ENCODE measurements around the gene MMAA.
"Not testable (repeated sequence)": the region's sequence is repeated elsewhere in the genome, so short reads cannot be mapped to it uniquely, and the experiment has no call there.

The MMAA gene

DNA sequence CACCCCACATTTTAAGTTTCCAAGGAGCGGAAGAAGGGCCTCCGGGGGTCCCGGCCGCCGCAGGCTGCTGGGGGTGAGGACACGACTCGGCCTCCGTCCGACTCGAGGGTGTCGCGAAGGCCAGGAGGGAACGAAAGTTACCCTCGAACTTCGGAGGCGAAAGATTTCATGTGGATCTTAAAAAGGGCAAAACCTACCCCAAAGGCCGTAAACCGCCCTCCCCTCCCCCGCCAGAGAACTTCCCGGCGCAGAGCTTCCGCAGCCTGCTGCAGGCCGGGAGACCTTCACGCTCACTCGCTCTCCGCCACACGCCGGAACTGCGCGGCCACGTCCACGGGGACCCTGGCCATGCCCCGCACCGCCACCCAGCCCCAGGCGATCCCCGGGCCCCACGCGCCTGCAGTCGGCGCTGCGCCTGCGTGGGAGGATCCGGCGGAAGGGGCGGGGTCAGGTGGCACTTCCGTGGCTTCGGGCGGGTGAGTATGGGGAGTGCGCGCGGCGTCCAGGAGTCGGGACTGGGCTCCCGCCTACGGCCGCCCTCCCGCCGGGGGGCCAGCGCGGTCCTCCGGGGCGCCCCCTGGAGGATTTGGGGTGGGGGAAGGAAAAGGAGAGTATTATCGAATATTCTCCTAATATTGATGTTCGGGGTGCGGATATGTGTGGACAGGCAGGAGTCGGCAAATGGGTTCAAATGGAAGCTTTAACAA, at the start of gene MMAA:
TSS of gene MMAA (plus strand) at position 454 of the 707 bp plus-strand sequence. CDS start 19,755 bp downstream, outside the sequence.
- peaks cover 14% of the 10 kb centered on the region; the same call in 1 of the 2 replicates for H3K4me1 ChIP-seq (ENCODE audit: control insufficient read depth, insufficient read depth, low read length)
- no peaks in the 10 kb centered on the region for H3K9me3 ChIP-seq (ENCODE audit: control insufficient read depth, insufficient read depth, low read length)
- H3K9ac ChIP-seq (ENCODE audit: low read depth, low read length), result peak within 1 kb of the TSS; percentile 90
- H3K27ac ChIP-seq (ENCODE audit: low read depth, low read length), result peak within 1 kb of the TSS; percentile 90
- H3K27me3 ChIP-seq (ENCODE audit: control insufficient read depth, insufficient read depth, low read length), result no peaks in the 10 kb centered on the region
- H3K4me3 ChIP-seq (ENCODE audit: low read depth, low read length), result peak within 1 kb of the TSS; percentile 96
- H3K36me3 ChIP-seq (ENCODE audit: control insufficient read depth, insufficient read depth, low read length), result no peaks in the 10 kb centered on the region

DNA sequence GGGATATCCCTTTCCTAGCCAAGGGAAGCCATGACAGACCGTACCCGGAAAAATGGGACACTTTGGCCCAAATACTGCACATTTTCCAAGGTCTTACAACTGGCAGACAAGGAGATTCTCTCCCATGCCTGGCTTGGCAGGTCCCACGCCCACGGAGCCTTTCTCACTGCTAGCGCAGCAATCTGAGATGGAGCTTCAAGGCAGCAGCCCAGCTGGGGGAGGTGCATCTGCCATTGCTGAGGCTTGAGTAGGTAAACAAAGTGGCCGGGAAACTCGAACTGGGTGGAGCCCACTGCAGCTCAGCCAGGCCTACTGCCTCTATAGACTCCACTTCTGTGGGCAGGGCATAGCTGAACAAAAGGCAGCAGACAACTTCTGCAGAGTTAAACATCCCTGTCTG, 44.6 kb upstream of the MMAA start:
- H3K4me3 ChIP-seq (ENCODE audit: low read depth, low read length); H3K9me3 ChIP-seq (ENCODE audit: control insufficient read depth, insufficient read depth, low read length); H3K4me1 ChIP-seq (ENCODE audit: control insufficient read depth, insufficient read depth, low read length); H3K27me3 ChIP-seq (ENCODE audit: control insufficient read depth, insufficient read depth, low read length); H3K9ac ChIP-seq (ENCODE audit: low read depth, low read length); H3K27ac ChIP-seq (ENCODE audit: low read depth, low read length); H3K36me3 ChIP-seq (ENCODE audit: control insufficient read depth, insufficient read depth, low read length): not testable (repeated sequence)

GRCh38 chr4:145580906-145581305, 38.3 kb upstream of the MMAA start:
- no peak overlapping the region for H3K9ac ChIP-seq (ENCODE audit: low read depth, low read length)
- no peaks in the 10 kb centered on the region for H3K4me1 ChIP-seq (ENCODE audit: control insufficient read depth, insufficient read depth, low read length)
- no peaks in the 10 kb centered on the region for H3K36me3 ChIP-seq (ENCODE audit: control insufficient read depth, insufficient read depth, low read length)
- no peaks in the 10 kb centered on the region for H3K9me3 ChIP-seq (ENCODE audit: control insufficient read depth, insufficient read depth, low read length)
- no peak overlapping the region for H3K27ac ChIP-seq (ENCODE audit: low read depth, low read length)
- H3K27me3 ChIP-seq (ENCODE audit: control insufficient read depth, insufficient read depth, low read length), result no peaks in the 10 kb centered on the region
- no peak overlapping the region for H3K4me3 ChIP-seq (ENCODE audit: low read depth, low read length)

DNA sequence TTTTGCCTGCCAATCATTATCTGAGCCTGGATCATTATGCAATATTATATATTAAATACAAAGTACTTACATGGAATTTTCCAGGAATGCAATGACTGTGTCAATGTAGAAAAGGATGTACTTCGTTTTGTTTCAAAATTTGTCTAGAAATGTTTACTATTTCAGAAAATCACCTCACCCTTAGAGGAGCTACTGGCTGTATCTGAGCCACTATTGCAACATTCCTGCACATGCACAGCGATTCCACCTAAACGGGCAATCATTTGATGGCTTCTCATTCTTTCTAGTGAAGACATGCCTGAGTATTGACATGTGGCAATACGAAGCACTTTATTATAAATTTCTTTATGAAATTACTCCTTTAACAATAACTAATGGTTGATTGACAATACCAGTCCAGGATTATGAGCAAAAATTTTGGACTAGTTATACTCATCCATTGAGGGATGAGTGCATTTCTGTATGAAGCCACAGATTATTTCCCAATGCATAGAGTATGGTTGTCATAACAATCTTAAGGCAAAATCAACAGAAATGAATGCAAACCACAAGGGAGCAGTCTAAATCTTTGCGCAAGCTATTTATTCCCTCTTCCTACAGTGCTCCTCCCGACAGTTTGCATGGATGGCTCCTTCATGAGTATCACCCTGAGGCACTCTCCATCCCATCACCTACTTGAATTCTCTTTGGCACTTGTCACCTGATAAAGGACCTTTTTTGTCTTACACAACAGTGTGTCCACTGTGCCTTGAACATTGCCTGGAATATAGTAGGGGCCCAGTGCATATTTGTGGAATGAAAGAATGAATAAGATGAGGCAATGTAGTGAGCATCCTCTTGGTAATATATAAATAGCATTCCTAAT, 35.8 kb upstream of the MMAA start:
- H3K27me3 ChIP-seq (ENCODE audit: control insufficient read depth, insufficient read depth, low read length), result no peaks in the 10 kb centered on the region
- no peaks in the 10 kb centered on the region for H3K9me3 ChIP-seq (ENCODE audit: control insufficient read depth, insufficient read depth, low read length)
- no peak overlapping the region for H3K27ac ChIP-seq (ENCODE audit: low read depth, low read length)
- H3K4me3 ChIP-seq (ENCODE audit: low read depth, low read length), result no peak overlapping the region
- no peaks in the 10 kb centered on the region for H3K36me3 ChIP-seq (ENCODE audit: control insufficient read depth, insufficient read depth, low read length)
- no peak overlapping the region for H3K9ac ChIP-seq (ENCODE audit: low read depth, low read length)
- no peaks in the 10 kb centered on the region; the same call in 1 of the 2 replicates for H3K4me1 ChIP-seq (ENCODE audit: control insufficient read depth, insufficient read depth, low read length)

- H3K27ac ChIP-seq (ENCODE audit: low read depth, low read length), result no peak overlapping the region
- H3K4me1 ChIP-seq (ENCODE audit: control insufficient read depth, insufficient read depth, low read length), result no peaks in the 10 kb centered on the region; the same call in 1 of the 2 replicates
- H3K9me3 ChIP-seq (ENCODE audit: control insufficient read depth, insufficient read depth, low read length), result no peaks in the 10 kb centered on the region
- no peaks in the 10 kb centered on the region for H3K27me3 ChIP-seq (ENCODE audit: control insufficient read depth, insufficient read depth, low read length)
- no peak overlapping the region for H3K4me3 ChIP-seq (ENCODE audit: low read depth, low read length)
- H3K36me3 ChIP-seq (ENCODE audit: control insufficient read depth, insufficient read depth, low read length), result no peaks in the 10 kb centered on the region
- H3K9ac ChIP-seq (ENCODE audit: low read depth, low read length), result no peak overlapping the region
Observed at GRCh38 chr4:145587088-145587754, 32.0 kb upstream of the MMAA start.

DNA sequence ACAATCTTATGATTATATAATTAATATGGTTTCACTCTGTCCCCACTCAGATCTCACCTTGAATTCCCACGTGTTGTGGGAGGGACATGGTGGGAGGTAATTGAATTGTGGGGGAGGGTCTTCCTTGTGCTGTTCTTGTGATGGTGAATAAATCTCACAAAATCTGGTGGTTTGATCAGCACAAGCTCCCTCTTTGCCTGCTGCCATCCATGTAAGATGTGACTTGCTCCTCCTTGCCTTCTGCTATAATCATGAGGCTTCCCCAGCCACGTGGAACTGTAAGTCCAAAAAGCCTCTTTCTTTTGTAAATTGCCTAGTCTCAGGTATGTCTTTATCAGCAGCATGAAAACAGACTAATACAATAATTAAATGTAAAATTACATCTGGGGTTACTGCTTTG, 29.8 kb upstream of the MMAA start:
- H3K36me3 ChIP-seq (ENCODE audit: control insufficient read depth, insufficient read depth, low read length); H3K9me3 ChIP-seq (ENCODE audit: control insufficient read depth, insufficient read depth, low read length); H3K27me3 ChIP-seq (ENCODE audit: control insufficient read depth, insufficient read depth, low read length); H3K27ac ChIP-seq (ENCODE audit: low read depth, low read length); H3K4me1 ChIP-seq (ENCODE audit: control insufficient read depth, insufficient read depth, low read length); H3K4me3 ChIP-seq (ENCODE audit: low read depth, low read length); H3K9ac ChIP-seq (ENCODE audit: low read depth, low read length): not testable (repeated sequence)

GRCh38 chr4:145589916-145590702, 29.1 kb upstream of the MMAA start:
- no peaks in the 10 kb centered on the region for H3K9me3 ChIP-seq (ENCODE audit: control insufficient read depth, insufficient read depth, low read length)

DNA sequence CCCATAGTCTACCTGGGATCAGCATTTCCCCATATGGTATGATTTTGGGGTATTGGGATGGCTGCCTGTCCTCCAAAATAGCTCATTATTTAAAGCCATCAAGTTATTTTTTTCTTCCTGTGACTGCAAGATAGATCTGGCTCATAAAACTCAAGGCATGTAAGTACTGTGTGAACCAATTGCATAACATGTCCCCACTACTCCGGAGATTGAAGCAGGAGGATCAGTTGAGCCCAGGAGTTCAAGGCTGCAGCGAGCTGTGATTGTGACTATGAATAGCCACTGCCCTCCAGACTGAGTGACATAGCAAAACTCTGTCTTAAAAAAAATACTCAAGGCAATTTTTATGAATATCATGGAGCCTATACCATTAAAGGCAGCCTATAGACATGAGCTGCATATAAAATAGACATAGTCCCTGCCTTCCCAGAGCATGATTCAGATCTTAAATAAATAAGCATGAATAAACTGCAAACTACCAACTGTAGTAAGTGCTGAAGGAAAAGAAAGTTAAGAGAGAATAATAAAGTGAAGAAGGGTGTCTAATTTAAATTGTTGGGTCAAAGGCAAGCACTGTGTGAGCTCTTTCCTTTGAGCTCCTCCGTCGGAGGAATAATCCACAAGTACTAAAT, 16.9 kb upstream of the MMAA start:
- Histone ChIP-seq H3K36me3 (ENCODE audit: control insufficient read depth, insufficient read depth, low read length) (no peaks in the 10 kb centered on the region), H3K4me3 (ENCODE audit: low read depth, low read length) (no peak overlapping the region), H3K9me3 (ENCODE audit: control insufficient read depth, insufficient read depth, low read length) (peaks cover 6% of the 10 kb centered on the region), H3K27me3 (ENCODE audit: control insufficient read depth, insufficient read depth, low read length) (no peaks in the 10 kb centered on the region), H3K9ac (ENCODE audit: low read depth, low read length) (no peak overlapping the region), H3K27ac (ENCODE audit: low read depth, low read length) (no peak overlapping the region), H3K4me1 (ENCODE audit: control insufficient read depth, insufficient read depth, low read length) (no peaks in the 10 kb centered on the region)

More at GRCh38 chr4:145589916-145590702, 29.1 kb upstream of the MMAA start:
- no peak overlapping the region for H3K4me3 ChIP-seq (ENCODE audit: low read depth, low read length)
- no peak overlapping the region for H3K9ac ChIP-seq (ENCODE audit: low read depth, low read length)
- no peak overlapping the region for H3K27ac ChIP-seq (ENCODE audit: low read depth, low read length)
- H3K36me3 ChIP-seq (ENCODE audit: control insufficient read depth, insufficient read depth, low read length), result no peaks in the 10 kb centered on the region
- no peaks in the 10 kb centered on the region for H3K27me3 ChIP-seq (ENCODE audit: control insufficient read depth, insufficient read depth, low read length)
- H3K4me1 ChIP-seq (ENCODE audit: control insufficient read depth, insufficient read depth, low read length), result no peaks in the 10 kb centered on the region; the same call in 1 of the 2 replicates

- Histone ChIP-seq H3K4me3 (ENCODE audit: low read depth, low read length) (no peak overlapping the region), H3K36me3 (ENCODE audit: control insufficient read depth, insufficient read depth, low read length) (no peaks in the 10 kb centered on the region), H3K27me3 (ENCODE audit: control insufficient read depth, insufficient read depth, low read length) (no peaks in the 10 kb centered on the region), H3K4me1 (ENCODE audit: control insufficient read depth, insufficient read depth, low read length) (no peaks in the 10 kb centered on the region), H3K9me3 (ENCODE audit: control insufficient read depth, insufficient read depth, low read length) (no peaks in the 10 kb centered on the region), H3K9ac (ENCODE audit: low read depth, low read length) (no peak overlapping the region), H3K27ac (ENCODE audit: low read depth, low read length) (no peak overlapping the region)
Observed at GRCh38 chr4:145605941-145606340, 13.2 kb upstream of the MMAA start.

All from HUES48 (cell line).